ENCODE results near the gene TRAF3IP1. TPM values are rescaled to one million over a fixed set of nuclear protein-coding genes. Genes with fewer than 3 reads are reported as not detected.
"Not testable (repeated sequence)": the region's sequence is repeated elsewhere in the genome, so short reads cannot be mapped to it uniquely, and the experiment has no call there.

TRAF3IP1 gene
- total RNA-seq, 2 donors from 2014 or later: 8.9 to 9.3 TPM

DNA sequence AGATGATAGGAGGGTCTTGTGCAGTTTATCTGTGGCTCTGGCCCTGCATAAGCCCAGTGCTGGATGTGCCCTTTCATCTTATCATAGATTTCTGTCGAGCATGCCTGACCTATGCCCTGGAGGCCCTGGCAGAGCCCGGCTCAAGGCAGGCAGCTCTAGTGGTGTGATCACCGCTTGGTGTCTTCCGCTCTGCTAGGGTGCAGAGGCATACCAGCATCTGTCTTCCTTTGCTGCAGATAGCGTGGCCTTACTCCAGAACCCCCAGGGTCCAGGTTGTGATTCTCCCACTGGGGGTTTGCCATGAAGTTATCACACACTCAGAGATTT is 13.7 kb upstream of the TRAF3IP1 start:
- Mint-ChIP-seq H3K27me3 (peaks cover 21% of the 10 kb centered on the region), H3K36me3 (ENCODE audit: low read depth) (no peaks in the 10 kb centered on the region), H3K4me3 (no peak overlapping the region), H3K4me1 (peaks cover 2% of the 10 kb centered on the region), H3K27ac (no peak overlapping the region)
- ATAC-seq (no peak), DNase-seq (no peak)
- H3K9me3 ChIP-seq (ENCODE audit: control insufficient read depth, low read length, poor library complexity, severe bottlenecking): no peaks in the 10 kb centered on the region

DNA sequence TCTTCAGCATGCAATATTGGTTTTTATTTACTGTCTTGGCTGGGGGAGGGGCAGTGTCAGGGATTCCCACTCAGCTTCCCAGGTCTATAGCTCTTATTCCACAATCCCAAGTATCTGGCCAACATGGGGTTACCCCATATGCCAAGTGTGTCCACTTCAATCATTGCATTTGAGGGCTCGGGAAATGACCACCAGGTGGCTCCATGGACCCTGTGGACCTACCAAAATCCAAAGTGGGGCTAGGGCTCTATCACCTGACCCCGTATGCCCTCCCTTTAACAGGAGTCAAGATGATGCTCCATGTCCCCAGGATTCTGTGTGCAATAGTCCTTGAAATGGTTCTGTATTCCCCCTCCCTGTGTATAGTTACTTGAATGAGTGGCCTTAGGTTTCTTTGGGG is 12.1 kb upstream of the TRAF3IP1 start:
- Mint-ChIP-seq H3K36me3 (ENCODE audit: low read depth) (no peaks in the 10 kb centered on the region), H3K27me3 (peaks cover 18% of the 10 kb centered on the region), H3K27ac (no peak overlapping the region), H3K4me3 (no peak overlapping the region), H3K4me1 (no peaks in the 10 kb centered on the region)
- DNase-seq (no peak), ATAC-seq (no peak)
- H3K9me3 ChIP-seq (ENCODE audit: control insufficient read depth, low read length, poor library complexity, severe bottlenecking): no peaks in the 10 kb centered on the region

- H3K9me3 ChIP-seq (ENCODE audit: control insufficient read depth, low read length, poor library complexity, severe bottlenecking); H3K36me3 Mint-ChIP-seq (ENCODE audit: low read depth); DNase-seq; ATAC-seq; H3K4me1 Mint-ChIP-seq; H3K4me3 Mint-ChIP-seq; H3K27ac Mint-ChIP-seq: not testable (repeated sequence)
- peaks cover 20% of the 10 kb centered on the region for H3K27me3 Mint-ChIP-seq
Observed at GRCh38 chr2:238310721-238311120, 9.6 kb upstream of the TRAF3IP1 start.

GRCh38 chr2:238313289-238313990 is 6.9 kb upstream of the TRAF3IP1 start:
- Mint-ChIP-seq H3K27me3 (peaks cover 18% of the 10 kb centered on the region), H3K4me3 (no peak overlapping the region), H3K27ac (no peak overlapping the region), H3K36me3 (ENCODE audit: low read depth) (peaks cover 4% of the 10 kb centered on the region), H3K4me1 (no peaks in the 10 kb centered on the region)
- ATAC-seq: no peak
- DNase-seq: no peak
- H3K9me3 ChIP-seq (ENCODE audit: control insufficient read depth, low read length, poor library complexity, severe bottlenecking): no peaks in the 10 kb centered on the region

GRCh38 chr2:238313991-238314350 is 6.3 kb upstream of the TRAF3IP1 start:
- H3K27me3 Mint-ChIP-seq: peaks cover 15% of the 10 kb centered on the region
- no peaks in the 10 kb centered on the region for H3K9me3 ChIP-seq (ENCODE audit: control insufficient read depth, low read length, poor library complexity, severe bottlenecking)
- DNase-seq: no peak
- H3K27ac Mint-ChIP-seq: no peak overlapping the region
- peaks cover 4% of the 10 kb centered on the region for H3K36me3 Mint-ChIP-seq (ENCODE audit: low read depth)
- H3K4me3 Mint-ChIP-seq: no peak overlapping the region
- no peak for ATAC-seq
- no peaks in the 10 kb centered on the region for H3K4me1 Mint-ChIP-seq

DNA sequence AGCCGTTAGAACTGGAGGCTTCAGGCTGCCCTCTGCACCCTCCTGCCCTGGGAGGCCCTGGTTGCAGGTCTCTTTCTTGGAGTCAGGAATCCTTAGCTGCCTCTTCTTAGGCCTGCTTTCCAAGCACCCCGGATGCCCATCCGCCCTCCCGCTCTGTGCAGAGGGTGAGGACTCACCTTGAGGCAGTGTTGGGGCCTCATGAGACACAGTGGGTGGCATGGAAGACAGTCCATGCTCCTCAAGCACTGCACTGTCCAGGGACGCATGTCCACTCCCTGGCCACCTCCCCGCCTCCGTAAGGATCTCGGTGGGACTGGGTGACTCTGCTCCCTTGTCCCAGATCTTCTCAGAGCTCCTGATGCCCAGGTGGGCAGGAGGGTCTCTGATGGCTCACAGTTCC is 5.7 kb upstream of the TRAF3IP1 start:
- ATAC-seq (no peak), DNase-seq (no peak)
- Mint-ChIP-seq H3K27me3 (peaks cover 11% of the 10 kb centered on the region), H3K4me3 (no peak overlapping the region), H3K4me1 (no peaks in the 10 kb centered on the region), H3K36me3 (ENCODE audit: low read depth) (peaks cover 4% of the 10 kb centered on the region), H3K27ac (no peak overlapping the region)
- no peaks in the 10 kb centered on the region for H3K9me3 ChIP-seq (ENCODE audit: control insufficient read depth, low read length, poor library complexity, severe bottlenecking)

DNA sequence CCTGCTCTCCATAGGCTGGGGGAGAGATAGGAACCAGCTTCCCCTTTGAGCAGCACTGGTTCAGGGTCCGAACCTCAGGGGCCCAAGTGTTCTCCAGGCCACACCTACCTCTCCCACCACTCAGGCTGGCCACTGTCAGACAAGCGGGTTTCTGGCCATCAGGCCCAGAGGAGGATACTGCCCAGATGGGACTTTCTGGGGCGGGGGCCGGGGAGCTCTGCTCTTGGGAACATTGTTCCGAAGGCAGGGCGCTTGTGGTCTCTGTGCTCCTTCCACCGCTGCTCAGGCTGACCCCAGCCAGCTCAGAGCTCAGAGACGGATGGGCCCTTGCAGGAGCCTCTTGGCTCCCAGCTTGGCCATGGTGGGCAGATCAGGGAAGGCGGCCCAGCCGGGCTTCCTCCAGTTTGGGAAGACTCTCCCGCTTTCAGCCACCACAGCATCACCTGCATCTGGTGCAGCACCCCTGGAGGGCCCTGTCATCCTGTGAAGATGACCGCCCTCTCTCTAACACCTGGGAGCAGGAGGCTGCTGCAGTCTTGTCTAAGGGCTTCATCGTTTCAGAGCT is 5.2 kb upstream of the TRAF3IP1 start:
- DNase-seq (no peak), ATAC-seq (no peak)
- no peaks in the 10 kb centered on the region for H3K9me3 ChIP-seq (ENCODE audit: control insufficient read depth, low read length, poor library complexity, severe bottlenecking)
- H3K27me3 Mint-ChIP-seq: peaks cover 11% of the 10 kb centered on the region
- H3K4me1 Mint-ChIP-seq: no peaks in the 10 kb centered on the region
- no peak overlapping the region for H3K27ac Mint-ChIP-seq
- H3K4me3 Mint-ChIP-seq: no peak overlapping the region
- peaks cover 4% of the 10 kb centered on the region for H3K36me3 Mint-ChIP-seq (ENCODE audit: low read depth)

DNA sequence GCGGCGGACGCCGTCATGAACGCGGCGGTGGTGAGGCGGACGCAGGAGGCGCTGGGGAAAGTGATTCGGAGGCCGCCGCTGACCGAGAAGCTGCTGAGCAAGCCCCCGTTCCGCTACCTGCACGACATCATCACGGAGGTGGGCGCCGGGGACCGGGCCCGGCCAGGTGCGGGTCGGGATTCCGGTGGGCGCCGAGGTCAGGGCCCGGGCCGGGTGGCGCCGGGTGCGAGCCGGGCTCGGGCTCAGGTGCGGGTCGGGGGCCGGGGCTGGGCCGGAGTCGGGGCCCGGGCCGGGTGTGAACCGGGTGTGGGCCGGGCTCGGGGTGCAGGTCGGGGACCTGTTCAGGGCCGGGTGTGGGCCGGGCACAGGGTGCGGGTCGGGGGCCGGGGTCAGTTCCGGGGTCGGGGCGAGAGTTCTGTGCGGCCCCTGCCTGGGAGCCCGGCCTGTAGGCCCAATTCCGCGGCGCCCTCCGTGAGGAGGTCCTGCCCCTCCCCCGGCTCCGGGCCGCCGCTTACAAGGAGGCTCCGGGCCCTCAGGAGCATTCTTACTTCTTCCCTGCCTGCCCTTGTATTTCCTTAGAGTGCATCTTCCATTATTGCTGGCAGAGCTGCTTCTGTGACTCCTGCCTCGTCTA is 447 bp downstream of the TRAF3IP1 start:
- no peaks in the 10 kb centered on the region for H3K9me3 ChIP-seq (ENCODE audit: control insufficient read depth, low read length, poor library complexity, severe bottlenecking)
- ATAC-seq (peak; percentile 51), DNase-seq (peak in 1 of 3 donors; percentile 14)
- peaks cover 7% of the 10 kb centered on the region for H3K4me1 Mint-ChIP-seq
- H3K27me3 Mint-ChIP-seq: peaks cover 3% of the 10 kb centered on the region
- H3K27ac Mint-ChIP-seq: no peak overlapping the region
- H3K36me3 Mint-ChIP-seq (ENCODE audit: low read depth): peaks cover under 1% of the 10 kb centered on the region
- H3K4me3 Mint-ChIP-seq: peak overlapping the region; percentile 82

GRCh38 chr2:238321467-238321866 is 1.1 kb downstream of the TRAF3IP1 start:
- H3K36me3 Mint-ChIP-seq (ENCODE audit: low read depth): peaks cover 2% of the 10 kb centered on the region
- no peaks in the 10 kb centered on the region for H3K9me3 ChIP-seq (ENCODE audit: control insufficient read depth, low read length, poor library complexity, severe bottlenecking)
- ATAC-seq (no peak), DNase-seq (no peak)
- H3K27me3 Mint-ChIP-seq: no peaks in the 10 kb centered on the region
- peak overlapping the region; percentile 78 for H3K4me3 Mint-ChIP-seq
- no peak overlapping the region for H3K27ac Mint-ChIP-seq
- peaks cover 7% of the 10 kb centered on the region for H3K4me1 Mint-ChIP-seq

DNA sequence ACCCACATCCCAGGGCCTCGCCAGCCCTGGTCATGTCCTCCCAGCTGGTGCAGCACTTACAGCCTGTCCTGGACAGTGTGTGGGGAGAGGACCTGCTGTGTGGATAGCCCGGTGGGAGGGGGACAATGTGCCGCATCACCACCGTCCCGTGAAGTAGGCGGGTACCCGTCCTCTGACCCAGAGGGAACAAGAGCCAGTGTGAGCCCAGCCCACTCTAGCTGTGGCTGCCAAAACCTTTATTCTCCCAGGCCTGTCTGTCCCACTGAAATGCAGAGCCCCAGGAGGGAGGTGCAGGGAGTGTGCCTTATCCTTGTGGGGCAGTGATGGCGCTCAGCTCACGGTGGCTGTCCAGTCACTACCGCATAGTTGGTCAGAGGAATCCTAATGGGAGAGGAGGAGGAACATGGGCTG is 1.7 kb downstream of the TRAF3IP1 start:
- no peak for ATAC-seq

GRCh38 chr2:238324248-238324647 is 3.9 kb downstream of the TRAF3IP1 start:
- DNase-seq; H3K9me3 ChIP-seq (ENCODE audit: control insufficient read depth, low read length, poor library complexity, severe bottlenecking); H3K27me3 Mint-ChIP-seq; H3K4me3 Mint-ChIP-seq; ATAC-seq; H3K27ac Mint-ChIP-seq: not testable (repeated sequence)
- peaks cover 19% of the 10 kb centered on the region for H3K36me3 Mint-ChIP-seq (ENCODE audit: low read depth)
- H3K4me1 Mint-ChIP-seq: peaks cover 15% of the 10 kb centered on the region

More for the DNA sequence above, 1.7 kb downstream of the TRAF3IP1 start:
- Mint-ChIP-seq H3K4me3 (peak overlapping the region; percentile 78), H3K27me3 (no peaks in the 10 kb centered on the region), H3K36me3 (ENCODE audit: low read depth) (peaks cover 5% of the 10 kb centered on the region), H3K4me1 (peaks cover 10% of the 10 kb centered on the region), H3K27ac (no peak overlapping the region)
- no peaks in the 10 kb centered on the region for H3K9me3 ChIP-seq (ENCODE audit: control insufficient read depth, low read length, poor library complexity, severe bottlenecking)
- no peak for DNase-seq

- DNase-seq: no peak
- H3K27me3 Mint-ChIP-seq: no peaks in the 10 kb centered on the region
- no peak overlapping the region for H3K4me3 Mint-ChIP-seq
- H3K9me3 ChIP-seq (ENCODE audit: control insufficient read depth, low read length, poor library complexity, severe bottlenecking): no peaks in the 10 kb centered on the region
- peaks cover 16% of the 10 kb centered on the region for H3K4me1 Mint-ChIP-seq
- no peak overlapping the region for H3K27ac Mint-ChIP-seq
- H3K36me3 Mint-ChIP-seq (ENCODE audit: low read depth): peaks cover 25% of the 10 kb centered on the region
- no peak for ATAC-seq
Observed at GRCh38 chr2:238325694-238326093, 5.4 kb downstream of the TRAF3IP1 start.

- peak overlapping the region; percentile 19 for H3K27ac Mint-ChIP-seq
- no peak for DNase-seq
- H3K36me3 Mint-ChIP-seq (ENCODE audit: low read depth): peaks cover 25% of the 10 kb centered on the region
- no peaks in the 10 kb centered on the region for H3K9me3 ChIP-seq (ENCODE audit: control insufficient read depth, low read length, poor library complexity, severe bottlenecking)
- no peak for ATAC-seq
- H3K27me3 Mint-ChIP-seq: no peaks in the 10 kb centered on the region
- H3K4me3 Mint-ChIP-seq: no peak overlapping the region
- H3K4me1 Mint-ChIP-seq: peaks cover 10% of the 10 kb centered on the region
Observed at GRCh38 chr2:238326801-238327365, 6.6 kb downstream of the TRAF3IP1 start.
